Nephron progenitor cell (in vitro differentiated cells): Measurements from ENCODE around the gene RUNX3.

Experiments used
- DNase-seq: peaks from one replicate; pipeline ENCODE4 v3.0.0; 2021
- H3K27ac Mint-ChIP-seq: 2 replicates; pipeline ENCODE4 v1.8.0; 2021; ENCODE audit warnings: mild to moderate bottlenecking, moderate library complexity, mixed read lengths
- H3K27me3 Mint-ChIP-seq: 2 replicates; pipeline ENCODE4 v1.8.0; 2021; ENCODE audit warnings: mild to moderate bottlenecking, low read depth, mixed read lengths; ENCODE audit not compliant: poor library complexity
- H3K36me3 Mint-ChIP-seq: 2 replicates; pipeline ENCODE4 v1.8.0; 2021; ENCODE audit warnings: low read depth, mixed read lengths
- H3K4me1 Mint-ChIP-seq: 2 replicates; pipeline ENCODE4 v1.8.0; 2021; ENCODE audit warnings: mixed read lengths
- H3K4me3 Mint-ChIP-seq: 2 replicates; pipeline ENCODE4 v1.8.0; 2021; ENCODE audit warnings: mild to moderate bottlenecking, moderate library complexity, mixed read lengths
- H3K9me3 Mint-ChIP-seq: 2 replicates; pipeline ENCODE4 v1.8.0; 2021; ENCODE audit warnings: mild to moderate bottlenecking, moderate library complexity, mixed read lengths
- CTCF ChIP-seq: fragments of 200-600 bp; sonication (generic); IDR thresholded peaks from 2 replicates; pipeline ENCODE4 v1.5.0; 2021; ENCODE audit warnings: antibody characterized with exemption

RUNX3 gene

GRCh38 chr1:24868016-24868875 is 61.8 kb downstream of the RUNX3 start:
- no peak overlapping the region for H3K27ac Mint-ChIP-seq
- H3K36me3 Mint-ChIP-seq: no peaks in the 10 kb centered on the region
- no peak for DNase-seq
- peaks cover 47% of the 10 kb centered on the region for H3K4me1 Mint-ChIP-seq
- TF ChIP-seq CTCF: no peak
- peaks cover 41% of the 10 kb centered on the region for H3K27me3 Mint-ChIP-seq
- no peak overlapping the region for H3K4me3 Mint-ChIP-seq
- no peaks in the 10 kb centered on the region for H3K9me3 Mint-ChIP-seq

GRCh38 chr1:24867084-24867870 is 62.8 kb downstream of the RUNX3 start:
- no peak for TF ChIP-seq CTCF
- H3K27me3 Mint-ChIP-seq: peaks cover 38% of the 10 kb centered on the region
- H3K36me3 Mint-ChIP-seq: no peaks in the 10 kb centered on the region
- no peaks in the 10 kb centered on the region for H3K9me3 Mint-ChIP-seq
- H3K4me3 Mint-ChIP-seq: no peak overlapping the region
- H3K27ac Mint-ChIP-seq: no peak overlapping the region
- DNase-seq: no peak
- H3K4me1 Mint-ChIP-seq: peaks cover 57% of the 10 kb centered on the region

GRCh38 chr1:24866211-24867083 is 63.6 kb downstream of the RUNX3 start:
- no peak for TF ChIP-seq CTCF
- DNase-seq: no peak
- Mint-ChIP-seq H3K27me3 (peaks cover 37% of the 10 kb centered on the region), H3K9me3 (no peaks in the 10 kb centered on the region), H3K36me3 (no peaks in the 10 kb centered on the region), H3K27ac (no peak overlapping the region), H3K4me3 (no peak overlapping the region), H3K4me1 (peaks cover 65% of the 10 kb centered on the region)

GRCh38 chr1:24865587-24865986 is 64.5 kb downstream of the RUNX3 start:
- DNase-seq: no peak
- H3K36me3 Mint-ChIP-seq: no peaks in the 10 kb centered on the region
- H3K4me1 Mint-ChIP-seq: peaks cover 69% of the 10 kb centered on the region
- H3K27me3 Mint-ChIP-seq: peaks cover 44% of the 10 kb centered on the region
- H3K9me3 Mint-ChIP-seq: no peaks in the 10 kb centered on the region
- TF ChIP-seq CTCF: no peak
- no peak overlapping the region for H3K27ac Mint-ChIP-seq
- no peak overlapping the region for H3K4me3 Mint-ChIP-seq

GRCh38 chr1:24865168-24865567 is 64.9 kb downstream of the RUNX3 start:
- Mint-ChIP-seq H3K9me3 (no peaks in the 10 kb centered on the region), H3K27ac (no peak overlapping the region), H3K36me3 (no peaks in the 10 kb centered on the region), H3K4me3 (no peak overlapping the region), H3K27me3 (peaks cover 49% of the 10 kb centered on the region), H3K4me1 (peaks cover 69% of the 10 kb centered on the region)
- no peak for DNase-seq
- TF ChIP-seq CTCF: no peak
